ENCODE measurements around the gene RAD18.

The RAD18 gene

DNA sequence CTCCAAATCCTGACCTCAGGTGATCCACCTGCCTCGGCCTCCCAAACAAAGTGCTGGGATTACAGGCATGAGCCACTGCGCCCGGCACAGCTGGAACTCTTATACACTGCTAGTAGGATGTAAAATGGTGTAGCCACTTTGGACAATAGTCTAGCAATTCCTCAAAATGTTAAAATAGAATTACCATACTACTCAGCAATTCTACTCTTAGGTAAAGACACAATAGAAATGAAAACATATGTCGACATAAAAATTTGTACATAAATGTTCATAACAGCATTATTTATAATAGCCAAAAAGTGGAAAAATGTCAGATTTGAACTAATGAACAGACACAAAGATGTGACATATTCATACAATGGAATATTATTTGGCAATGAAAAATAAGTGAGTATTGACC, 33.4 kb downstream of the RAD18 start:
- DNase-seq (ENCODE audit: low read depth) = no peak
- in situ Hi-C loops (cut with HindIII; ENCODE audit: low sequenced_read_pairs) = no loop called here
- no peak overlapping the region for H3K4me3 ChIP-seq (ENCODE audit: low read depth, low read length)
- TF ChIP-seq CTCF (IDR thresholded peaks at IDR 0.05; ENCODE audit: low read depth, low read length, missing control alignments) = no peak

- in situ Hi-C loops (cut with HindIII; ENCODE audit: low sequenced_read_pairs) = no loop called here
- H3K4me3 ChIP-seq (ENCODE audit: low read depth, low read length) = no peak overlapping the region
- no peak for TF ChIP-seq CTCF (IDR thresholded peaks at IDR 0.05; ENCODE audit: low read depth, low read length, missing control alignments)
- no peak for DNase-seq (ENCODE audit: low read depth)
Measured at GRCh38 chr3:8914491-8914890, 48.8 kb downstream of the RAD18 start.

DNA sequence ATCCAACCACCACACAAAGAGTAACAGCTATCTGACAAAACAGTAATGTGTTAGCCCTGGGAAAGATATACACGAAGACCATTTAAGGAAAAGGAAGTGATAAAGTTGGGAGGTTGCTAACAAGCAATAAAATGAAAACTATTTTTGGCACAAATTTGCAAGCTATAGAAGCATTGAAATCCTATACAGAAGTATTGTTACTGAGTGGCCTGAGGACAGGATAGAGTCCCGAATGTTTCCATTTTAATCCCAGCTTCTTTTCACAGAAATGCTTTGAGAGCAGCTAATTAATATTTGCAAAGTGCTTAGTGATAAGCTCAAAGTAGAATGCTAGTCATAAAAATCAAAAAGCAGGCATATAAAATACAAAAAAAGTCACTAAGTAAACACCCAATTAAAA, 51.5 kb downstream of the RAD18 start:
- in situ Hi-C loops (cut with HindIII; ENCODE audit: low sequenced_read_pairs) = no loop called here
- TF ChIP-seq CTCF (IDR thresholded peaks at IDR 0.05; ENCODE audit: low read depth, low read length, missing control alignments) = no peak
- no peak overlapping the region for H3K4me3 ChIP-seq (ENCODE audit: low read depth, low read length)
- no peak for DNase-seq (ENCODE audit: low read depth)

GRCh38 chr3:8909160-8909559, 54.1 kb downstream of the RAD18 start:
- H3K4me3 ChIP-seq (ENCODE audit: low read depth, low read length) = no peak overlapping the region
- in situ Hi-C loops (cut with HindIII; ENCODE audit: low sequenced_read_pairs) = no loop called here
- TF ChIP-seq CTCF (IDR thresholded peaks at IDR 0.05; ENCODE audit: low read depth, low read length, missing control alignments) = no peak
- no peak for DNase-seq (ENCODE audit: low read depth)

DNA sequence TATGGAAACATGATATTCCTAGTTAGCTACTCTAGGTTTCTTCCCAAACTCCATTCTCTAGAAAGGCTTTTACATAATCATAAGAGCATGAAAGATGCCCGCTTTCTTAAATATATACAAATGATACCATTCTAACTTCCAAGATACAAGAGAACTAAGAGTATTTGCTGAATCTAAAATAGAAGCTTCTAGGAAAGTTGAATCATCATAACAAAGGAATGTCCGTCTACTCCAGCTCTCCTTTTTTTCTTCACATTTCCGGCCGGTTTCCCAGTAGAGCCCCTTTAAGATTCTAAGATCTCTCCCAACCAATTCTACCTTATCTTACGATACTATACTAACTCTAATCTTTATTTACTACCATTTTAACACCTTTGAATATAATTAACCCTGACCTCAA, 60.1 kb downstream of the RAD18 start:
- no peak for TF ChIP-seq CTCF (IDR thresholded peaks at IDR 0.05; ENCODE audit: low read depth, low read length, missing control alignments)
- DNase-seq (ENCODE audit: low read depth) = no peak
- in situ Hi-C loops (cut with HindIII; ENCODE audit: low sequenced_read_pairs) = no loop called here
- H3K4me3 ChIP-seq (ENCODE audit: low read depth, low read length) = no peak overlapping the region

GRCh38 chr3:8900869-8901268, 62.4 kb downstream of the RAD18 start:
- no peak for DNase-seq (ENCODE audit: low read depth)
- in situ Hi-C loops (cut with HindIII; ENCODE audit: low sequenced_read_pairs) = no loop called here
- H3K4me3 ChIP-seq (ENCODE audit: low read depth, low read length) = no peak overlapping the region
- TF ChIP-seq CTCF (IDR thresholded peaks at IDR 0.05; ENCODE audit: low read depth, low read length, missing control alignments) = no peak

- in situ Hi-C loops (cut with HindIII; ENCODE audit: low sequenced_read_pairs) = no loop called here
- no peak overlapping the region for H3K4me3 ChIP-seq (ENCODE audit: low read depth, low read length)
- no peak for DNase-seq (ENCODE audit: low read depth)
- TF ChIP-seq CTCF (IDR thresholded peaks at IDR 0.05; ENCODE audit: low read depth, low read length, missing control alignments) = no peak
Measured at GRCh38 chr3:8899876-8900460, 63.3 kb downstream of the RAD18 start.
